Mucosa of rectum (tissue), 2 donors: ENCODE data around the gene ENDOD1.
"Not testable (repeated sequence)": the region's sequence is repeated elsewhere in the genome, so short reads cannot be mapped to it uniquely, and the experiment has no call there.

Experiments
- H3K27ac ChIP-seq, 2 donors: one replicate each; pipeline ENCODE4 v1.7.0; 2013; ENCODE audit warnings: inconsistent platforms in 2 of 2, low read depth in 2 of 2, low read length in 2 of 2
- H3K27me3 ChIP-seq, 2 donors: one replicate each; pipeline ENCODE4 v1.7.0; 2013; ENCODE audit warnings: low read length in 2 of 2; ENCODE audit not compliant: control insufficient read depth in 2 of 2, insufficient read depth in 2 of 2
- H3K36me3 ChIP-seq, 2 donors: one replicate each; pipeline ENCODE4 v1.7.0; 2013; ENCODE audit warnings: low read length in 2 of 2; ENCODE audit not compliant: control insufficient read depth in 2 of 2, insufficient read depth in 2 of 2
- H3K4me1 ChIP-seq, 2 donors: one replicate each; pipeline ENCODE4 v1.7.0; 2013; ENCODE audit warnings: low read length in 2 of 2, mild to moderate bottlenecking in 1 of 2; ENCODE audit not compliant: control insufficient read depth in 2 of 2, insufficient read depth in 2 of 2
- H3K4me3 ChIP-seq, 2 donors: one replicate each; pipeline ENCODE4 v1.7.0; 2013; ENCODE audit warnings: low read length in 2 of 2
- H3K9ac ChIP-seq, 2 donors: one replicate each; pipeline ENCODE4 v1.7.0; 2013; ENCODE audit warnings: low read length in 2 of 2, low read depth in 1 of 2, mild to moderate bottlenecking in 1 of 2
- H3K9me3 ChIP-seq, 2 donors: one replicate each; pipeline ENCODE4 v1.7.0; 2013; ENCODE audit warnings: low read length in 2 of 2; ENCODE audit not compliant: control insufficient read depth in 2 of 2
- donor health status: healthy.
- donor health status: Normal muscosa, but diverticular disease.

The ENDOD1 gene

GRCh38 chr11:95119361-95120060, 29.9 kb downstream of the ENDOD1 start:
- H3K27ac ChIP-seq, result no peak overlapping the region
- H3K9ac ChIP-seq, result no peak overlapping the region

GRCh38 chr11:95121698-95122097, 32.1 kb downstream of the ENDOD1 start:
- Histone ChIP-seq H3K27ac (no peak overlapping the region), H3K9ac (no peak overlapping the region), H3K9me3 (peaks cover 0 to 2% of the 10 kb centered on the region in 2 donors), H3K36me3 (no peaks in the 10 kb centered on the region), H3K4me1 (no peaks in the 10 kb centered on the region), H3K4me3 (no peak overlapping the region), H3K27me3 (no peaks in the 10 kb centered on the region)

More at GRCh38 chr11:95119361-95120060, 29.9 kb downstream of the ENDOD1 start:
- no peak overlapping the region for H3K4me3 ChIP-seq
- peaks cover 0 to 2% of the 10 kb centered on the region in 2 donors for H3K9me3 ChIP-seq
- H3K36me3 ChIP-seq, result no peaks in the 10 kb centered on the region
- no peaks in the 10 kb centered on the region for H3K4me1 ChIP-seq
- H3K27me3 ChIP-seq, result no peaks in the 10 kb centered on the region

GRCh38 chr11:95123556-95123955, 33.9 kb downstream of the ENDOD1 start:
- Histone ChIP-seq H3K27me3 (no peaks in the 10 kb centered on the region), H3K36me3 (peaks cover 4 to 5% of the 10 kb centered on the region in 2 donors), H3K9ac (no peak overlapping the region), H3K27ac (no peak overlapping the region), H3K4me1 (no peaks in the 10 kb centered on the region), H3K9me3 (no peaks in the 10 kb centered on the region), H3K4me3 (no peak overlapping the region)

- Histone ChIP-seq H3K9ac (no peak overlapping the region), H3K36me3 (peaks cover 8 to 21% of the 10 kb centered on the region in 2 donors), H3K9me3 (no peaks in the 10 kb centered on the region), H3K4me3 (no peak overlapping the region), H3K27me3 (no peaks in the 10 kb centered on the region), H3K4me1 (no peaks in the 10 kb centered on the region), H3K27ac (no peak overlapping the region)
Measured at GRCh38 chr11:95128602-95129001, 39.0 kb downstream of the ENDOD1 start.

GRCh38 chr11:95132956-95133355, 43.3 kb downstream of the ENDOD1 start:
- Histone ChIP-seq H3K9me3 (no peaks in the 10 kb centered on the region), H3K4me1 (no peaks in the 10 kb centered on the region), H3K36me3 (peaks cover 10 to 23% of the 10 kb centered on the region in 2 donors), H3K4me3 (no peak overlapping the region), H3K27ac (no peak overlapping the region), H3K27me3 (no peaks in the 10 kb centered on the region), H3K9ac (no peak overlapping the region)

GRCh38 chr11:95134491-95134890, 44.8 kb downstream of the ENDOD1 start:
- no peaks in the 10 kb centered on the region for H3K4me1 ChIP-seq
- no peaks in the 10 kb centered on the region for H3K27me3 ChIP-seq
- H3K9me3 ChIP-seq, result no peaks in the 10 kb centered on the region
- peaks cover 6 to 10% of the 10 kb centered on the region in 2 donors for H3K36me3 ChIP-seq
- no peak overlapping the region for H3K4me3 ChIP-seq
- no peak overlapping the region for H3K27ac ChIP-seq
- no peak overlapping the region for H3K9ac ChIP-seq

- Histone ChIP-seq H3K9me3 (no peaks in the 10 kb centered on the region), H3K4me3 (no peak overlapping the region), H3K36me3 (peaks cover 5 to 6% of the 10 kb centered on the region in 2 donors), H3K9ac (no peak overlapping the region), H3K27me3 (no peaks in the 10 kb centered on the region), H3K27ac (no peak overlapping the region), H3K4me1 (no peaks in the 10 kb centered on the region)
Measured at GRCh38 chr11:95135155-95135554, 45.5 kb downstream of the ENDOD1 start.

- Histone ChIP-seq H3K4me1 (peaks cover 0 to 4% of the 10 kb centered on the region in 2 donors), H3K4me3 (no peak overlapping the region), H3K27ac (no peak overlapping the region)
Measured at GRCh38 chr11:95135880-95136279, 46.2 kb downstream of the ENDOD1 start.

GRCh38 chr11:95136747-95137146, 47.1 kb downstream of the ENDOD1 start:
- H3K36me3 ChIP-seq, H3K9me3 ChIP-seq, H3K4me3 ChIP-seq, H3K4me1 ChIP-seq, H3K9ac ChIP-seq, H3K27ac ChIP-seq, H3K27me3 ChIP-seq: not testable (repeated sequence)

More at GRCh38 chr11:95135880-95136279, 46.2 kb downstream of the ENDOD1 start:
- H3K27me3 ChIP-seq, result no peaks in the 10 kb centered on the region
- peaks cover 5% of the 10 kb centered on the region in 2 donors for H3K36me3 ChIP-seq
- no peak overlapping the region for H3K9ac ChIP-seq
- no peaks in the 10 kb centered on the region for H3K9me3 ChIP-seq

- no peaks in the 10 kb centered on the region for H3K27me3 ChIP-seq
- no peak overlapping the region for H3K9ac ChIP-seq
- H3K4me1 ChIP-seq, result peaks cover 0 to 4% of the 10 kb centered on the region in 2 donors
- peaks cover 2 to 3% of the 10 kb centered on the region in 2 donors for H3K36me3 ChIP-seq
- H3K9me3 ChIP-seq, result no peaks in the 10 kb centered on the region
- no peak overlapping the region for H3K4me3 ChIP-seq
- no peak overlapping the region for H3K27ac ChIP-seq
Measured at GRCh38 chr11:95137299-95137698, 47.7 kb downstream of the ENDOD1 start.
